HepG2 (cell line): ENCODE results near the gene ZBP1. TPM values are rescaled to one million over a fixed set of nuclear protein-coding genes. Genes with fewer than 3 reads are reported as not detected.

Experiments used
- KAT2B ChIP-seq: fragments of 150-350 bp; IDR thresholded peaks from 2 replicates; pipeline ENCODE4 v1.6.1; 2014; ENCODE audit warnings: low read depth, low read length, borderline replicate concordance
- MIER2 ChIP-seq: IDR thresholded peaks from 2 replicates; pipeline ENCODE4 v1.6.1; 2016; ENCODE audit warnings: missing biosample characterization, missing genetic modification reagents
- ONECUT2 ChIP-seq: sonication (generic); formaldehyde crosslinking; IDR thresholded peaks from 2 replicates; pipeline ENCODE4 v1.4.0; 2020; ENCODE audit warnings: missing genetic modification reagents
- SALL1 ChIP-seq: sonication (generic); formaldehyde crosslinking; IDR thresholded peaks from 2 replicates; pipeline ENCODE4 v1.8.0; 2022; ENCODE audit warnings: mild to moderate bottlenecking, missing genetic modification reagents
- ZNF441 ChIP-seq: sonication (generic); formaldehyde crosslinking; IDR thresholded peaks from 2 replicates; pipeline ENCODE4 v1.7.0; 2021; ENCODE audit warnings: missing genetic modification reagents, borderline replicate concordance
- ZNF513 ChIP-seq: sonication (generic); formaldehyde crosslinking; conservative IDR thresholded peaks from 2 replicates; pipeline ENCODE4 v1.5.0; 2020; ENCODE audit warnings: missing genetic modification reagents
- ZNF552 ChIP-seq: sonication (generic); formaldehyde crosslinking; IDR thresholded peaks from 2 replicates; pipeline ENCODE4 v1.9.0; 2022; ENCODE audit warnings: missing genetic modification reagents, mild to moderate bottlenecking, borderline replicate concordance
- polyA plus RNA-seq, 8 experiments: library from polyadenylated mRNA; depleted of rRNA in 3 of 8; stranded (reverse) in 7 of 8; unstranded in 1 of 8; fragments of >200 nt; fragmentation: Illumina TruSeq in 4 of 8; extraction: Trizol in 4 of 8; gene quantifications; 2 replicates each; pipeline versions ENCODE4 v1.2.1 to v1.2.3, GENCODE V29; 2011 to 2016; ENCODE audit warnings: low read depth in 4 of 8, missing spikeins in 1 of 8, mixed read lengths in 1 of 8; ENCODE audit not compliant: insufficient read depth in 1 of 8
- total RNA-seq, 5 experiments: library from RNA; depleted of rRNA; stranded (reverse); fragments of >200 nt; fragmentation: Illumina TruSeq; extraction: Trizol; gene quantifications; 2 replicates each; pipeline ENCODE4 v1.2.3, GENCODE V29; 2016; ENCODE audit warnings: low read depth in 1 of 5
- TF ChIP-seq, protein P1 (sequence below): sonication (generic); formaldehyde crosslinking; IDR thresholded peaks from 2 replicates; pipeline ENCODE4 v1.4.0; 2020; ENCODE audit warnings: mild to moderate bottlenecking, missing genetic modification reagents, borderline replicate concordance

ZBP1 gene
- total and polyA plus RNA-seq, 2 of the 13 experiments (the other 11 are each of a cell fraction or from before 2014, with no cell fraction given), result not detected

GRCh38 chr20:57579898-57580447, 40.3 kb downstream of the ZBP1 start (continued):
- TF ChIP-seq KAT2B (no peak), SALL1 (CRISPR knock-in tag) (0 out of 2 replicates have a peak, but pooled peaks have one; percentile 10), ZNF552 (CRISPR knock-in tag) (no peak), ZNF441 (0 out of 2 replicates have a peak, but pooled peaks have one; percentile 30), ONECUT2 (CRISPR knock-in tag) (no peak), MIER2 (no peak), ZNF513 (CRISPR knock-in tag) (no peak)
- TF ChIP-seq, protein P1, sequence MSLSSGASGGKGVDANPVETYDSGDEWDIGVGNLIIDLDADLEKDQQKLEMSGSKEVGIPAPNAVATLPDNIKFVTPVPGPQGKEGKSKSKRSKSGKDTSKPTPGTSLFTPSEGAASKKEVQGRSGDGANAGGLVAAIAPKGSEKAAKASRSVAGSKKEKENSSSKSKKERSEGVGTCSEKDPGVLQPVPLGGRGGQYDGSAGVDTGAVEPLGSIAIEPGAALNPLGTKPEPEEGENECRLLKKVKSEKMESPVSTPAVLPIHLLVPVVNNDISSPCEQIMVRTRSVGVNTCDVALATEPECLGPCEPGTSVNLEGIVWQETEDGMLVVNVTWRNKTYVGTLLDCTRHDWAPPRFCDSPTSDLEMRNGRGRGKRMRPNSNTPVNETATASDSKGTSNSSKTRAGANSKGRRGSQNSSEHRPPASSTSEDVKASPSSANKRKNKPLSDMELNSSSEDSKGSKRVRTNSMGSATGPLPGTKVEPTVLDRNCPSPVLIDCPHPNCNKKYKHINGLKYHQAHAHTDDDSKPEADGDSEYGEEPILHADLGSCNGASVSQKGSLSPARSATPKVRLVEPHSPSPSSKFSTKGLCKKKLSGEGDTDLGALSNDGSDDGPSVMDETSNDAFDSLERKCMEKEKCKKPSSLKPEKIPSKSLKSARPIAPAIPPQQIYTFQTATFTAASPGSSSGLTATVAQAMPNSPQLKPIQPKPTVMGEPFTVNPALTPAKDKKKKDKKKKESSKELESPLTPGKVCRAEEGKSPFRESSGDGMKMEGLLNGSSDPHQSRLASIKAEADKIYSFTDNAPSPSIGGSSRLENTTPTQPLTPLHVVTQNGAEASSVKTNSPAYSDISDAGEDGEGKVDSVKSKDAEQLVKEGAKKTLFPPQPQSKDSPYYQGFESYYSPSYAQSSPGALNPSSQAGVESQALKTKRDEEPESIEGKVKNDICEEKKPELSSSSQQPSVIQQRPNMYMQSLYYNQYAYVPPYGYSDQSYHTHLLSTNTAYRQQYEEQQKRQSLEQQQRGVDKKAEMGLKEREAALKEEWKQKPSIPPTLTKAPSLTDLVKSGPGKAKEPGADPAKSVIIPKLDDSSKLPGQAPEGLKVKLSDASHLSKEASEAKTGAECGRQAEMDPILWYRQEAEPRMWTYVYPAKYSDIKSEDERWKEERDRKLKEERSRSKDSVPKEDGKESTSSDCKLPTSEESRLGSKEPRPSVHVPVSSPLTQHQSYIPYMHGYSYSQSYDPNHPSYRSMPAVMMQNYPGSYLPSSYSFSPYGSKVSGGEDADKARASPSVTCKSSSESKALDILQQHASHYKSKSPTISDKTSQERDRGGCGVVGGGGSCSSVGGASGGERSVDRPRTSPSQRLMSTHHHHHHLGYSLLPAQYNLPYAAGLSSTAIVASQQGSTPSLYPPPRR, result no peak
